Umbilical cord (tissue), 2 donors: Measurements from ENCODE around the gene FCHSD2. TPM values are rescaled to one million over a fixed set of nuclear protein-coding genes. Genes with fewer than 3 reads are reported as not detected.
A peak's percentile ranks its signal among the peaks of the same experiment; 100 is the strongest.
"Not testable (repeated sequence)": the region's sequence is repeated elsewhere in the genome, so short reads cannot be mapped to it uniquely, and the experiment has no call there.

ENCODE experiments used
- DNase-seq: peaks from one replicate; pipeline ENCODE4 v3.0.0-alpha.2; 2015; ENCODE audit warnings: low spot score
- total RNA-seq: library from RNA; depleted of rRNA; stranded (reverse); fragments of >200 nt; gene quantifications from one replicate; pipeline ENCODE4 v1.2.3, GENCODE V29; 2014; ENCODE audit warnings: low replicate concordance; ENCODE audit not compliant: insufficient read depth

The FCHSD2 gene
- total RNA-seq, 1 donor from 2014 or later: 40.7 TPM

GRCh38 chr11:72885749-72886609, 256.1 kb downstream of the FCHSD2 start:
- DNase-seq: no peak

DNA sequence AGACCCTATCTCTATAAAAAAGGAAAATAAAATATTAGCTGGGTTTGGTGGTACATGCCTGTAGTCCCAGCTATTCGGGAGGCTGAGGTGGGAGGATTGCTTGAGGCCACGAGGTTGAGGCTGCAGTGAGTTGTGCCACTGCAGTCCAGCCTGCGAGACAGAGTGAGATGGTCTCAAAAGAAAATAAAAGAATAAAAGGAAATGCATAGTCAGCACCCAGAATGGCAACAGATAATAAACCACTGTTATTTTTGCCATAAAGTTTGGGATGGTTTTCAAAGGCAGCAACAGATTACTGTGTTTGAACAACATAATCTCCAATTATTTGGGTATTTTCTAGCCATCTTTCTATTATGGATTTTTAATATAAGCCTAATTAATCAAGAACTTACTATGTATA, 266.0 kb downstream of the FCHSD2 start:
- DNase-seq: no peak

GRCh38 chr11:72875736-72876135, 266.4 kb downstream of the FCHSD2 start:
- DNase-seq: no peak

DNA sequence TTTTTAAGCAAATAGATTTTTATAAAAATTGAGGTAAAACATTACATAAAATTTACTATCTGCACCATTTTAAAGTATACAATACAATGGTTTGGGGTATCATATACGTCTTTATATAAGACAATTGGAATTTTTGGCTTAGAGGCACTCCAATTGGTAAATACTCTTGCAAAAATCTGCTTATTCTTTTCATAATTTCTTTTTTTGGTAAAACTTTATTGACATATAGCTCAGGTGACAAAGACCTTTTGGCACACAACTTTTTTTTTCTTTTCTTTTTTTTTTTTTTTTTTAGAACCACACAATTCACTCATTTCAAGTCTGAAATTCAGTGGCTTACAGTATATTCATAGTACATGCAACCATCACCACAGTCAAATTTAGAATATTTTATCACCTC, 270.1 kb downstream of the FCHSD2 start:
- no peak for DNase-seq

DNA sequence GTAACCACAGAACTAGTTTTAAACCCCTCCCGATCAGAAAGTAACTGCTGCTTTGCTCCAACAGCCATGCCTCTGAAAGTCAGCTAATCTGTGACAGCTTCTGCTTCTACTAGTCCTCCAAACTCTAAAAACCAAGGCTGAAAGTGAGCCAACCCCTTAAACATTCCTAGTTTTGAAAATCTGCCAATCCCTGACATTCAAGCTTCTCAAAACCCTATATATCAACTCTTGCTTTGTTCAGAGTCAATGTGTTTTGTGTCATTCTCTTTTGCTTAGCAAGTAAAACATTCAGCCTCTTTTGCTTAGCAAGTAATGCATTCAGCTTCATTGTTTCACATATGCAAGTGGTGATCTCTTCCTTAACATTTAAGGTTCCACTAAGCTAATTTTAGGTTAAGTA, 271.0 kb downstream of the FCHSD2 start:
- peak; percentile 64 for DNase-seq

GRCh38 chr11:72869831-72870230, 272.3 kb downstream of the FCHSD2 start:
- no peak for DNase-seq

GRCh38 chr11:72867970-72868369, 274.1 kb downstream of the FCHSD2 start:
- no peak for DNase-seq

DNA sequence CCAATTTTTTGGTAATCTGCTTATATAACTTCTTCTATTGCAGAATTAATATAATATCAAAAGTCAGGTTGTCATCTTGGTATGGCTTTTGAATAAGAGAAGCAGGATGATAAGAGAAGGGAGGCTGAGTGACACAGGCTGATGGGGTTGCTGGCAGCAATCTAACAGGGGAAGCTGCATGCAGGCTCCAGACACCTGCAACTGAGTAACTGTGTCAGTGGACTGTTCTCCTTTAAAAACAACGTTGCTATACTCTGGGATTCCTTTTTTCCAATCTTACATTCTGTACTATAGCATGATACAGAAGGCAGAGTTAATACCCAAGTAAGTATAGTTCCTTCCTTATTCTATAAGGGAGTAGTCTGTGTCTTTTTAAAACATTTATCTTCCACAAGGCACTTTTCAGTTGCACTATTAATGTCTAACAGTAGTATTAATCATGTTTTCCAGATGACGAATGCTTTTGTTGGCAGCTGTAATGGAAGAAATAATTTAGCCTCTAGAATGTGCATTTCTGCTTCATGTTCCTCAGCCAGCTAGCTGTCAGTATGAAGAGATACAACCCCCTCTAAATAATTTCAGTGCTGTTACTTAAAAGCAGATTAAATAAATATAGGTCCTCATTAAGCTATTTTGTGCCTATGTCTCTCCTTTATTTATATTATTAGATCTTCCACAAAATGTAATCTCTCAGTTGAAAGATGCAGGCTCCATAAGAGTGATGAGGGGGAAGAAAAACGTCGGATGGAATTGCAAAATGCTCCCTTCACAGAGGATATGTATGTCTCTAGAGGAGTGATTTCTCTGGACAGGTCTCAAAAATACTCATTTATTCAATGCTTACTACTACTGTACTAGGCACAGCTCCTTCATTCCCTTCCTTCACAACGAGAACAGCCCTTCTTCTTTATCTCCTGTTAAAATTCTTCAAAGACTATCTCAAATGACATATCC, 277.1 kb downstream of the FCHSD2 start:
- DNase-seq: peak; percentile 92

DNA sequence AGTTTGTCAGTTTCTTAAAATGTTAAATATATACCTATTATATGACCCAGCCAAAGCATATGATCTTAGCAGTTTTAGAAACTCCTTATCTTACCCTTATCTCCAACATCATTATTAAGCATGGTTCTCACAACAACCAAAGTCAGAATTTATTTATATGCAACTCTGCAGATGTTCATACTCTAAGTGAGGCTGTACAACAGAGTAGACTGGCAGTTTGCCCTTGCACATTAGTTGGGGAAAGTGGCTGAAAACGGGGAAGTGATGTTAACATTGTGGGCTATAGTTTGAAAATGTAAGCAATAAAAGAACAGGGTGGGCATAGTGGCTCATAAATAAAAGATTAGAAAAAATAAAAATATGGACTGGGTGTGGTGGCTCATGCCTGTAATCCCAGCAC, 278.2 kb downstream of the FCHSD2 start:
- peak; percentile 14 for DNase-seq

DNA sequence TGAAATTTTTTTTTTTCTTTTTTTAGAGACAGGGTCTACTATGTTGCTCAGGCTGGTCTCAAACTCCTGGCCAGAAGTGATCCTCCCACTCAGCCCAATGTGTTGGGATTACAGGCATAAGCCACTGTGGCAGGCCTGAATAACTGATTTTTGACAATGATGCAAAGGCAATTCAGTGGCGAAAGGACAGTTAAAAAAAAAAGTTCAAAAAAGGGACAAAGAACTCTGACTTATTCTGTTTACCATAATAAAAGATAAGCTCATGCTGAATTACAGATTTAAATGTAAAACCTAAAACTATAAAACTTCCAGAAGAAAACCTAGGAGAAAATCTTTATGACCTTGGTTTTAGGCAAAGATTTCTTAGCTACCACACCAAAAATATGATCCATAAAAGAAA, 279.0 kb downstream of the FCHSD2 start:
- no peak for DNase-seq

DNA sequence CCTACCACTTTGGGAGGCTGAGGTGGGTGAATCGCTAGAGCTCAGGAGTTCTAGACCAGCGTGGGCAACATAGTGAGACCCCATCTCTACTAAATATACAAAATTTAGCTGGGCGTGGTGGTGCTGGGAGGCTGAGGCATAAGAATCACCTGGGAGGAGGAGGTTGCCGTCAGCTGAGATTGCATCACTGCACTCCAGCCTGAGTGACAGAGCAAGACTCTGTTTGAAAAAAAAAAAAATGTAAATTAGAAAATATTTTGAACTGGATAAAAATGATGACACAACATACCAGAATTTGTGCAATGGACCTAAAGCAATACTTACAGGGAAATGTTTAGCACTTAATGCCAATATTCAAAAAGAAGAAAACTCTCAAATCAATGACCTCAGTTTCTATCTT, 281.5 kb downstream of the FCHSD2 start:
- no peak for DNase-seq

GRCh38 chr11:72860010-72860409, 282.1 kb downstream of the FCHSD2 start:
- DNase-seq: no peak

DNA sequence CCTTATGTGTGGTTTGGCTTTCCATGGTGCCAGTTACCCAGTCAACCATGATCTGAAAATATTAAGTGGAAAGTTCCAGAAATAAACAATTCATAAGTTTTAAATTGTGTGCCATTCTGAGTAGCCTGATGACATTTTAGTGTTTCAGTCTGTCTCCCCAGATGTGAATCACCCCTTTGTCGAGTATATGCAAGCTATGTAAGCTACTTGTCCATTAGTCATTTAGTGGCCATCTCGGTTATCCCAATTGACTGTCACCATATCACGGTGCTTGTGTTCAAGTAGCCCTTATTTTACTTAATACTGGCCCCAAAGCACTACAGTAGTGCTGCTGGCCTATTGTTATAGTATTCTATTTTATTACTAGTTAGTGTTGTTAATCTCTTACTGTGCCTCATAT, 283.0 kb downstream of the FCHSD2 start:
- no peak for DNase-seq

DNA sequence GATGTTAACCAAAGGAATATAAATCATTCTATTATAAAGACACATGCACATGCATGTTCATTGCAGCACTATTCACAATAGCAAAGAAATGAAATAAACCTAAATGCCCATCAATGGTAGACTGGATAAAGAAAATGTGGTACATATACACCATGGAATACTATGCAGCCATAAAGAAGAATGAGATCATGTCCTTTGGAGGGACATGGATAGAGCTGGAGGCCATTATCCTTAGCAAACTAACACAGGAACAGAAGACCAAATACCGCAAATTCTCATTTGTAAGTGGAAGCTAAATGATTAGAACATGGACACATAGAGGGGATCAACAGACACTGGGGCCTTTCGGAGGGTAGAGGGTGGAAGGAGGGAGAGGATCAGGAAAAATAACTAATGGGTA, 283.9 kb downstream of the FCHSD2 start:
- not testable (repeated sequence) for DNase-seq

DNA sequence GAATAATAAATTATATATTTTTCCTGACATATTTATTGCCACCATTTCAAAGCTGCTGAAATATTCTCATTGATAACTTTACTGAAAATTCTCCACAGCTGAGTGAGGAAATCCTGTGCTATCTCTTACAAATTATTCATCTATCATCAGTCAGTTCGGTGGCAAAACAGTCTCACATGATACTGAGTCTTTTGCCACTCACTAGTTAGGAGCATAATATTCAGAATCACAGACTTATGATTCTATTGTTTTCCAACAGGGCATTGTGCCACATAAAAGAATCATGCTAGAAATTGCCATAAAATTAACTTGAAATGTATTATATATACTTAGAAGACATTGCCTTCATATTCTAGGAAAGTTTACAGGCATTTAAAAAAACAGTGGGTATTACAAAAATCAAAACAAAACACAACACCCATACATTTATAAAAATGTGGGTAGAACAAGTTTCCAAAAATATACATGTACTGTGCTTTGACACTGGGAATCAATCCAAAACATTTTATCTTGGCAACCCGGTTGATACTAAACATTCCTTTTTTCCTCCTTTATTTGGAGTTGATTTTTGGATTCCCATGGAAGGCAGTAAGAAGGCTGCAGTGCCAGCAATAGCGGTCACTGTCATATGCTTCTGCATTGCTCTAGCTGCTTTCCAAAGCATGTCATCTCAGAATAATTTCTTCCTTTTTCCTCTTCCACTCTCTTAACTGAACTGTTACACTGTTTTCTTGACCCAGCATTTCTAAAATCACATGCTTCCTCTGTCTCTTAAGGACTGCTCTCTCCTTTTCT, 285.4 kb downstream of the FCHSD2 start:
- peak; percentile 75 for DNase-seq

DNA sequence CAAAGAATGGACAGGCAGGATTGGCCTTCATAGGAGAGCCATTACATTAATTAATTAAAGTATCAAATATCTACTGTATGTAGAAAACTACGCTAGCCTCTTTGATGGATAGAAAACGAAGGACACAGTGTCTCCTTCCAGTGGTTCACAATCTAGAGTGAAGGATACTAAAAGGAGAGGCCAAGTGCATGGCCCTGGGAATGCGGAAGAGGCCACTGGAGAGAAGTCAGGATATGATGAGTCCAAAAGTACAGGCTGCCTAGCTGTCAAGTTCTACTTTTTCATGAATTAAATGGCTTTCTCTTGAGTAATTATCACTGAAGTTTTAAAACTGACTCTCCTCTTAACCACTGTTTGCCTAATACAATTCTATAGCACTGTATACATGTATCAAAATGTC, 286.1 kb downstream of the FCHSD2 start:
- peak; percentile 30 for DNase-seq

DNA sequence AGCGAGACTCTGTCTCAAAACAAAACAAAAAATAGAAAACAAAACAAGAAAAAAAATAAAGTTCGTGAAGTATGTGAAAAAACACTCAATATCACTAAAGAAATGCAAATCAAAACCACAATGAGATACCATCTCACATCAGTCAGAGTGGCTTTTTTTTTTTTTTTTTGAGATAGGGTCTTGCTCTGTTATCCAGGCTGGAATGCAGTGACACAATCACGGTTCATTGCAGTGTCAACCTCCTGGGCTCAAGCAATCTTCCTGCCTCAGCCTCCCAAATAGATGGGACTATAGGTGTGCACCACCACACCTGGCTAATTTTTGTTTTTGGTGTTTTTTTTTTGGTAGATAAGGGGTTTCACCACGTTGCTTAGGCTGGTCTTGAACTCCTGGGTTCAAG, 290.4 kb downstream of the FCHSD2 start:
- DNase-seq: no peak

DNA sequence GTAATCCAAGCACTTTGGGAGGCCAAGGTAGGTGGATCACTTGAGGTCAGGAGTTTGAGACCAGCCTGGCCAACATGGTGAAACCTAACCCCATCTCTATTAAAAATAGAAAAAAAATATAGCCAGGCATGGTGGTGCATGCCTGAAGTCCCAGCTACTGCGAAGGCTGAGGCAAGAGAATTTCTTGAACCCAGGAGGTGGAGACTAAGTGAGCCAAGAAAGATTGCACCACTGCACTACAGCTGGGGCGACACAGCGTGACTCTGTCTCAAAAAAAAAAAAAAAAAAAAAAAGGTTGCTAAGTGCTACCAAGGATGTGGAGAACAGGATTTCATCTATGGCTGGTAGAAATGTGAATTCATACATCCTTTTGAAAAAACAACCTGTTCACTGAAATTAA, 291.3 kb downstream of the FCHSD2 start:
- DNase-seq: no peak

DNA sequence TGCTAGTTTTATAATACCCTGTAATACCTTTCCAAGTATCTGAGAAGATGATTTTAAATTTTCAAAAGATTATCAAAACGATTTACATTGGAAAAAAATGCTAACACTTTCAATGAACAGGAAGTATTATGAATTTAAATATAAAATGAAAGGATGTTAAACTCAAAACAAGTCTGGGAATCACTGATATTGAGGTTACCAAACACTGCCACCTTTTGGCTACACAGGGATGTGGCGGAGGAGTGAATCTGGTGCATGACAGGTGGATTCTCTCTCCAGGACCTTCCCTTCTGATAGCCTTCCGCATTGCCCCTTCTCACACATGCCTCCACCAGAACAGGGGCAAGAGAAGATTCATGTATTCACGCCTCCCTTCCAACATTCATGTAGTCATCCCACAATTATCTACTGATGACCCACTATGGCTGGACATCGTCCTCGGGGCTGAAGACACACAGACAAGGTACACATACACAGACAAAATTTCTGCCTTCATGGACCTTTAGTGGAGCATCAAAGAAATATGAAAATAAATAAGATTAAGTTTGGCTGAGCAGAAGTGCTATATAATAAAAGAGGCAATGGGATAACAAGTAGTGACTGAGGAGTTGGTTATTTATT, 293.2 kb downstream of the FCHSD2 start:
- no peak for DNase-seq

DNA sequence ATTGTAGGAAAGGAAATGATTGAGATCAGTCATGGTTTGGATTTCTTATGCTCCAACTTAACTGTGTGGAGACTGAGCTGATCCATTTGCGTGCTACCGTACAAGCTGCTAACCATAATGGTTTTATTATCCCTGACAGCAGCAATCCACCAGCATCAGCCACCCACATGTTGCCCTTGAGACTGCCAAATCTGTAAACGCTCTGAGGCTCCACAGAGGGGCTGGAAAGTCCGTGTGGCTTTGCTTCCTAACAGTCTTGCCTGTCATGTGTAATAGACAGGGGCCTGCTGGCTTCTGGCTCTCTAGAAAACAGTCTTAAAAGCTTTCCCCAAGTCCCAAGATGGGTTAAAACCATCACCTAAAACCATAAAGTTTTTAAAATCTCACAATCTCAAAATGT, 297.8 kb downstream of the FCHSD2 start:
- peak; percentile 85 for DNase-seq

- DNase-seq: no peak
Observed at GRCh38 chr11:72842653-72843330, 299.3 kb downstream of the FCHSD2 start.
